Skeletal muscle cell (primary cell): ENCODE measurements around the gene UCKL1.
"Not testable (repeated sequence)": the region's sequence is repeated elsewhere in the genome, so short reads cannot be mapped to it uniquely, and the experiment has no call there.

ENCODE experiments used
- DNase-seq: peaks from one replicate; pipeline ENCODE4 v3.0.0-alpha.2; 2010; ENCODE audit warnings: low read depth
- H3K4me3 ChIP-seq: 2 replicates; pipeline ENCODE4 v1.5.1; 2011; ENCODE audit warnings: low read depth, mild to moderate bottlenecking, control low read depth, low read length, moderate library complexity

The UCKL1 gene

DNA sequence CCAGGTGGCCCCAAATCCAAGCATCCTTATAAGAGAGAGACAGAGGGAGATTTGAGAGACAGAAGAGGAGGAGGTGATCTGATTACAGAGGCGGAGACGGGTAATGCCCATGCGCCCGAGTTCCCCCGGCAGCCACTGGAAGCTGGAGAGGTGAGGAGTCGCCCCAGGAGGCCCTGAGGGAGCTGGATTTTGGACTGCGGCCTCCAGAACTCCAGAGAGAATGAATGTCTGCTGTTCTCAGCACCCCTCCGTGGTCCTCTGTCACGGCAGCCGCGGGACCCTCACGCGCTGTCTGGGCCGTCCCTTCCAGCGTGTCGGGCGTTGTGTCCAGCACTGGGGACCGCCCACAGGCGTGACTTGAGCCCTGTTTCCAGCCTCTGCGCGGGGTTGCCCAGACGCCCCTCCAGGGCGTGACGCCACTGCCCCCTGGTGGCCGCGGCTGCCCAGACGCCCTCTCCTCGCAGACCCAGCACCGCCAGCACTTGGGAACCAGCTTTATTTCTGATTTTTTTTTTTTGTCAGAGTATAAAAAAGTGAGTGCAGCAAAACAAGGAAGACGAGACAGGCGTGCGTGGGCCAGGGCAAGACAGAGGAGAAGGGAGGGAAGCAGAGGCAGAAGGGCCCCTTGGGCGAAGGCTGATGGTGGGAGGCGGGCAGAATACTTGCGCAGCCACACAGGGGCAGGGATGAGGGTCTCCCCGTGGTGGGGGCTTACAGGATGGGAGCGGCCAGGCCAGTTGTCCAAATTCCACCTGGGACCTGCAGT lies 17.6 kb upstream of the UCKL1 start:
- H3K4me3 ChIP-seq: peak overlapping the region; percentile 53
- no peak for DNase-seq

DNA sequence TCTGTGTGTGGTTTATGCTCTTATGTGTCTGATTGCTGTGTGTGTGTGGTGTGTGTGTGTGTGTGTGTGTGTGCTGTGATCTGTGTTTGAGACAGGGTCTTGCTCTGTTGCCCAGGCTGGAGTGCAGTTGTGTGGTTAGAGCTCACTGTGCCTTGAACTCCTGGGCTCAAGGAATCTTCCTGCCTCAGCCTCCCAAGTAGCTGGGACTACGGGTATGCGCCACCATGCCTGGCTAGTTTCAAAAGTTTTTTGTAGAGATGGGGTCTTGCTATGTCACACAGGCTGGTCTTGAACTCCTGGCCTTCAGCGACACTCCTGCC lies 16.9 kb upstream of the UCKL1 start:
- no peak overlapping the region for H3K4me3 ChIP-seq
- DNase-seq: no peak

DNA sequence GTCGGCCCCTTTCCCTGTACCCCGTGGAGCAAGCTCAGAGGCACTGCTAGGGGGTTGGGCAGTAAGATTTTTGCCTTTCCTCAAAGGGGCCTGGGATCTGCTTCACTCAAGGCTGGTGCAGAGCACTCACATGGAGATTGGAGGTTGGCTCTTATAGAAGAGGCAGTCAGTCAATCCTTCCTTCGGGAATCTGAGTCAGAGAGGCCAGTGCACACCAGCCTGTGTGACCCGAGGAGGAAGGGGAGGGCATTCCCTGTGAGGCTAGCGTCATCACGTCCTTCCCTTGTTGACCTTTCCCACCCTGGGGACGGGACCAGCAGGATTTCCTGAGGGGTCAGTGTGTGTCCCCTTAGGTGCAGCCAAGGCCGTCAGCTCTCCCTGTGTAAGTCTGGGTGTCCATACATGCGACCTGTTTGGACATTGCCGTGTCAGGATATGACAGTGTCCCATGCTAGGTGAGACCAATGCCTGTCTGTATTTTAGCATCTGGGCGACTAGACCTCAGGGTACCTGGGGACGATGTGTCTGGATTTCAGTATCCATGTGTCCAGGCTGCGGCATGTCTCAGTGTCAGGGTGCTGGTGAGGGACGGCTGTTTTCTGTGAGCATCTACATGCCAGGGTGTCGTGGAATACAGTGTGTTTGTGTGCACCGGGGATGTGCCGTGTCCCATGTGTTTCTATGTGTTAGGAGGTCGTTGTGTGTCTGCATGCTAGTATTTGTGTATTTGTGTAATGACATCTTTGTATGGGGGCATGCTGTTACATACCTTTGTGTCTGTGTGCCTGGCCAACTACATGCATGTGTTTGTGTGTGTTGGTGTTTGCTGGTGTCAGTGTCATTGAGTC lies 16.3 kb upstream of the UCKL1 start:
- DNase-seq: no peak

DNA sequence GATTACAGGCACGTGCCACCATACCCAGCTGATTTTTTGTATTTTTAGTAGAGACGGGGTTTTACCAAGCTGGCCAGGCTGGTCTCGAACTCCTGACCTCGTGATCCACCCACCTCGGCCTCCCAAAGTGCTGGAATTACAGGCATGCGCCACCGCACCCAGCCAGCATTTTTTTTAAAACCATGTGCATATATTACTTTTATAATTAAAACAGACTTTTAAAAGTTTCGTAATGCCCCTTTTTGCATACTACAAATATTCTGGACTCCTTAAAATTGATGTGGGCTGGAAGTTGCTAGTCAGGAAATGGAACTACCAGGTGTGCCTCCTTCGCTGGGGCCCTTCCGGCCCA lies 15.7 kb upstream of the UCKL1 start:
- not testable (repeated sequence) for H3K4me3 ChIP-seq, DNase-seq

More for the DNA sequence above, 16.3 kb upstream of the UCKL1 start:
- H3K4me3 ChIP-seq: no peak overlapping the region

DNA sequence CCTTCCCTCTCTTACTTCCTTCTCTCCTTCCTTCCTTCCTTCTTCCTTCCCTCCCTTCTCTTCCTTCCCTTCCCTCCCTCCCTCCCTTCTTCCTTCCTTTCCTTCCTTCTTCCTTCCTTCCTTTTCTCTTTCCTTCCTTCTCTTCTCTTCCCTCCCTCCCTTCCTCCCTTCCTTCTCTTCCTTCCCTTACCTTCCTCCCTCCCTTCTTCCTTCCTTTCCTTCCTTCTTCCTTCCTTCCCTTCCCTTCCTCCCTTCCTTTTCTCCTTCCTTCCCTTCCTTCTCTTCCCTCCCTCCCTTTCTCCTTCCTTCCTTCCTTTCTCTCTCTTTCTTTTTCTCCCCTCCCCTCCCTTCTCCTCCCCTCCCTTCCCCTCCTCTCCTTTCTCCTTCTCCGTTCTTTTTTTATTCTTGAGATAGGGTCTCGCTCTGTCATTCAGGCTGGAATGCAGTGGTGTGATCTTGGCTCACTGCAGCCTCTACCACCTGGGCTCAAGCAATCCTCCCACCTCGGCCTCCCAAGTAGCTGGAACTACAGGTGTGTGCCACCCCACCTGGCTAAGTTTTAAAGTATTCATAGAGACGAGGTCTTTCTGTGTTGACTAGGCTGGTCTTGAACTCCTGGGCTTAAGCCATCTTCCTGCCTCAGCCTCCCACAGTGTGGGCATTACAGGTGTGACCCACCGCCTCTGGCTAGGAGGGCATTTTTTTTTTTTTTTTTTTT lies 14.7 kb upstream of the UCKL1 start:
- DNase-seq: no peak
- no peak overlapping the region for H3K4me3 ChIP-seq

DNA sequence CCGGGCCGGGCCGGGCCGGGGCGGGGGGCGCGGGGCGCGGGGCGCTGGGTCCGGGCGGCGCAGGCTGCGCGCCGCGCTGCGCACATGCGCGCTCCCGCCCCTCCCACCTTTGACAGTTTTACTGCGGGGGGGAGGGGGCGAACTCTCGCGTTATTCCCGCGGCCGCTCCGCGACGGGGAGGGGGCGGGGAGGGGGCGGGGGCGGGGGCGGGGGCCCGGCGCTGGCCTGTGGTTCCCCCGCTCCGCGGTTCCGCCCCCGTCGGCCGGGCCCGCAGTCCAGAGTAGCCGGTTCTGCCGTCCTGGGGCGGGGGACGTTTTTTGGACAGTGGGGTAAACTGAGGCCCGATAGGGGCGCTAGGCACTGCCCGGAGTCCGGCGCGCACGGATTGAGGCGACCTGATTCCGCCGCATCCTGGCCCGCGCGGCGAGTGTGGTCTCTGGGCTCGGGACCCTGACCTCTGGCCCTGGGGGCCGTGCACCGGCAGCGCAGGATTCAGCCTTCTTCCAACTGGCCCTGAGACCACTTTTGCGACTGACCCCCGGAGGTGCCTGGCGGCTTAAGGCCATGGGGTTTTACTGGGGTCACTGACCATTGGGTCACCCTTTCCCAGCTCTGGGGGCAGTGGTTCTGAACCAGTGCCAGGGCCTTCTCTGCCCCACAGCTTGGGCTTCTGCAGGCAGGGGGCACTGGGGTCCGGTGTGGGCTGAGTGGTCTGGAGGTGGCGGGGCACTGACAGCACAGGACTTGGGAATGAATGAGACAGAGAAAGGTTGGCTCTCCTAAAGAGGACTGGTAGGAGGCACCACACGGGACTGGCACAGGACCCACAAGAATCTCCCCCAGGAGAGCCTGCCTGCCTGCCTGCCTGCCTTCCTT lies 13.9 kb upstream of the UCKL1 start, which contains the start of gene ZNF512B:
ZNF512B (minus strand) TSS at position 93 of the 876 bp plus-strand sequence. CDS start 1,980 bp downstream, outside the sequence.
- DNase-seq: no peak
- H3K4me3 ChIP-seq: peak within 1 kb of the TSS; percentile 68

DNA sequence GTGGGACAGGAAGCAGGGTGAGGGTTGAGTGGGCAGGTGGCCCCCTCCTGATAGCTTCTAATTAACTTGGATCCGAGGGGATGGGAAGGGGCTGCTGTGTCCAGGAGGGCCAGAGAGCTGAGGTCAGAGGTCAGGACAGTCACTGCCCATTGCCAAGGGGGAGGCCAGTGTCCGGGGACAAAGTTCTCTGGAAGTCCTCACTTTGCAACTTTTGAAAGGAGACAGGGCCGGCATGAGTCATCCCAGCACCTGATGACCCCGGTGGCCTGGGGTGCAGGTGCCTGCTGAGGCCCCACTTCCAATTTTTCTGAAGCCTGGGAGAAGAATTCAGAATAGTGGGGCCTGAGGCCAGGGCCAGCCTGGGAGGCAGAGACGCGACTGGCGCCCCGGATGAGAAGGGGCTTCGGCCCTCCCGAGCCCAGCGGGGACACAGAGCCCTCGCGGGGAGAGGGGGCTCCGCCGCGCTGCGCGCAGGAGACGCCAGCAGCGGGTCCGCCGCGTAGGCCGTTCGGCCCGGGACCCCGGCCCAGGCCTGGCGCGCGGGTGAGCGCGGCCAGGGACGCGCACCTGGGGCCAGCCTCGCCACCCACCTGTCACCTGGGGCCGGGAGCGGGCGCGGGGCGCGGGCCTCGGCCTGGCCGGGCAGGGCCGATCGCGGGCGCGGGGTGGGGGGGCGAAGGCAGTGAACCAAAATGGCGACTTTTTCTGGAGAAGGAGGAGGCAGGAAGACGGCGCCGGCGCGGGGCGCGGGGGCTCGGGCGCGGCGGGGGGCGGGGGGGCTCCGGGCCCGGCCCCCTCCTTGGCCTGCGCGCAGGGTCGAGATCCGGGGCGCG lies 12.9 kb upstream of the UCKL1 start:
- DNase-seq: no peak
- peak overlapping the region; percentile 68 for H3K4me3 ChIP-seq

DNA sequence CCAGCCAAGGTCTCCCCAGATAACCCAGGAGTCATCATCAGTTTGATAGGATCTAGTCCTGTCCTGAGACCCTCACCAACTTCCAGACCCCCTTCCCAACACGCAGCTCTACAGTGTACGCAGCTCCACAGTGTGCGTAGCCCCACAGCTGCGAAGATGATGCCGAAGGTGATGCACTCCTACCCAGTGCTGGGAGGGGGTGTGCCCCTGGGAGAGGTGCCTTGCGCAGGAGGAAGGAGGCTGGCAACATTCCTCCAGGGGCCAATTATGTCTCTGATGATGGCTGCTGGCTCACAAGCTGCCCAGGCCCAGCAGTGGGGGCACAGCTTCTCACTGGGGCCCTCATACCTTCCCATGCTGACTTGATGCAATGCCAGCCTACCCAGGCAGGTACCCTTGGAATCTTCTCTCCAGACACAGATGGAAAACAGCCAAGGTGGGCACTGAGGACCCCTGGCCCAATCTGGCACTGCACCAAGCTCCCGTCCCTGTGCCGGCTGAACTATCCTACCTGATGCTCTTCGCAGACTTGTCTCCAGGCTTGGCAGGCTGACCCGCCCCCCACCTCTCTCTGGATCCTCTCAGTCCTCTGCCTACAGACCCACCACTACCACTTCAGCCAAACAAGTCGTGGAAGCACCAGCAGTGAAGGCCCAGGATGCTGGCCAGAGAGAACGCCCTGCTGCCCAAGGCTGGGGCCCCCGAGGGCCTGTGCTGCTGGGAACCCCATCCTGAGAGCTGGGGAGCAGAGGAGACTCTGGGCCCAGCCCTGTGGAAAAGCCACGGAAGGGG lies 12.1 kb upstream of the UCKL1 start:
- H3K4me3 ChIP-seq: peak overlapping the region; percentile 68
- DNase-seq: no peak

DNA sequence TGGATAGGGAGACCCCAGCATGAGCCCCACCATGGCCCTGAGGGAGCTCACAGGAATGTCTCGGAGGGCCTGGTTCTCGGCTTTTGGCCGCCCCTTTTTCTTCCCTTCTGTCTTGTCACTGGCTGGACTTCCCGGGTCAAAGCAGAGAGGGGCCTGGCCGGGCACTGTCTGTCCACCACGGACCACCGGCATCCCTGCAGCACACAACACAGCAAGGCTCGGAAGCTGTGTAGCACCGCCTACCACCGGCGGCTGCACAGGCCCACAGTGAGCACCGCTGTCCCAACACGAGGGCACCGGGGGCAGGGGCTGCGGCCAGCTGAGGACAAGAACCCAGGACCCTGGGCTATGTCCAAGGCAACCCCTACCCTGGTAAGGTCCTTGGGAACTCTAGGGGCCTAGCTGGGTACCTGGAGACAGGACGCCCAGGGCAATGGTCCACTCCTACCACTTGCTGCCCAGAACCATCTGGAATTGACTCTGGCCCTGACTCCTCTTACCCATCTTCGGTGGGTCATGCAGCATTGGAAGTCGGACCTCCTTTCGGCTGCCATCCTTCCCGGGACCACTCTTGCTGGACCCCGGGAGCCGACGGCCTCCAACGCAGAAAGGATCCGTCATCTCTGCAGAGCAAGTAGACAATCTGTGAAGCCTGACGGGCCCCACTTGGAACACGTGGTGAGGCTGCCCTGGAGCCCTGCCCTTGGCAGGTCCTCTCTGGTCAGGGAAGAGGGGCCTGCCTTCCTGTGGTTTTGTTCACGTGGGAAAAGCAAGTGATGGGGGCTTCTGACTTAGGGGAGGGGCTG lies 11.3 kb upstream of the UCKL1 start:
- no peak for DNase-seq
- no peak overlapping the region for H3K4me3 ChIP-seq

DNA sequence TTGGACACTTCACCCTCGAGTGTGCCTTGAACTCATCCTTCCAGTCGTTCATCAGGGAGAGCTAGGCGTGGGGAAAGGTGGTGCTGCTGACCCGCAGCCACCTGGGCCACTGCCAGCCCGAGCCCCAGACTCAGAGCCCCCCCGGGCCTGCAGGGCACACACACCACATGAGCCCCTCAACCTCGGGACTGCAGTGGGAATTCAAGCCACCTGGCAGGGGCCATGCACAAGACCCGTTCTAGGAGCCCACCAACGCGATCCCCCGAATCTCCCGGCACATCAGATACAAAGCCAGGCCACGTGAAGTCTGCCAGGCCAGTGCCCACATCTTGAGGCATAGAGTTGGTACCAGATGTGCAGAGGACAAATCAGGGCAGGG lies 10.7 kb upstream of the UCKL1 start:
- no peak overlapping the region for H3K4me3 ChIP-seq
- DNase-seq: no peak

DNA sequence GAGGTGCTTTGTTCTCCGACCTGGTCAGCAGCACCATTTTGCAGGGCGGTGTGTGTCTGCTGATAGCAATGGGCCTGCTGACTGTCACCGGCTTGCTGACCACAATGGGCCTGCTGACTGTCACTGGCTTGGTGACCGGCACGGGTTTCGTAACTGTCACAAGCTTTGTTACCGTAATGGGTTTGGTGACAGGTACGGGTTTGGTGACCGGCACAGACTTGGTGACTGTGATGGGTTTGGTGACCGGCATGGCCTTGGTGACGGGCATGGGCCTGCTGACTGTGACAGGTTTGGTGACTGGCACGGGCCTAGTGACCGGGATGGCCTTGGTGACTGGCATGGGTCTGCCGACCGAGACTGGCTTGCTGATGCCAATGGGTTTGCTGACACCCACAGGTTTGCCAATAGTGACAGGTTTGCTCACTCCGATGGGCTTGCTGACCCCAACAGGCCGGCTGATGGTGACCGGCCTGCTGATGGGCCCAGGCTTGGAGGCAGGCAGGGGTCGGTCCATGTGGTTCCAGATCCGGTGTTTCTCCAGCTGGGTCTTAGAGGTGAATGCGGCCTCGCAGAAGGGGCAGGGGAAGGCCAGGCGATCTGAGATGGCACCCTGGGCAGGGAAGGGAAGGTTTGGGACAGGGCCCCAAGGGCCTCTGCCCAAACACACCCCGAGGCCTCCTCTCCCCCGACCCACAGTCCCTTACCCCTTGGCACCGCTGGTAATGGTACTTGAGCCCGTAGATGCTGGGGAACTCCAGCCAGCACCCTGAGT lies 10.1 kb upstream of the UCKL1 start:
- H3K4me3 ChIP-seq: no peak overlapping the region
- no peak for DNase-seq

DNA sequence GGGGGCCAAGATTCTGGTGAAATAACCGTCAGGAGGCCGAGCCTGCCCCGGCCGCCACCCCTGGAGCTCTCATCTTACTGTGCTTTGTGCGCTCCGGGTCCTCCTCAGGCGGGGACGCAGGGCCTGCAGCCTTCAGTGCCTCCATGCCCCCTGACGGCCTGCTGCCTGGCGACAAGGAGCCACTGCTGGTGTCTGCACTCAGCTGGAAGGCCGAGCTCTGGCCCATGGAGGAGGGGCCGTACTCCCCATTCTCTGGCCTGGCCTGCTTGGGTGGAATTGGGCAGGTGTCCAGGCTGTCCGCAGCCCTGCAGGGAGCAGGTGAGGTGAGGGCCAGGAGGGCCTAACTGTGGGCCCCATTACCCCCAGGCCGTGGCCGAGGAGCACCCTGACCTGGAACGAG lies 8.2 kb upstream of the UCKL1 start:
- no peak for DNase-seq
- no peak overlapping the region for H3K4me3 ChIP-seq

DNA sequence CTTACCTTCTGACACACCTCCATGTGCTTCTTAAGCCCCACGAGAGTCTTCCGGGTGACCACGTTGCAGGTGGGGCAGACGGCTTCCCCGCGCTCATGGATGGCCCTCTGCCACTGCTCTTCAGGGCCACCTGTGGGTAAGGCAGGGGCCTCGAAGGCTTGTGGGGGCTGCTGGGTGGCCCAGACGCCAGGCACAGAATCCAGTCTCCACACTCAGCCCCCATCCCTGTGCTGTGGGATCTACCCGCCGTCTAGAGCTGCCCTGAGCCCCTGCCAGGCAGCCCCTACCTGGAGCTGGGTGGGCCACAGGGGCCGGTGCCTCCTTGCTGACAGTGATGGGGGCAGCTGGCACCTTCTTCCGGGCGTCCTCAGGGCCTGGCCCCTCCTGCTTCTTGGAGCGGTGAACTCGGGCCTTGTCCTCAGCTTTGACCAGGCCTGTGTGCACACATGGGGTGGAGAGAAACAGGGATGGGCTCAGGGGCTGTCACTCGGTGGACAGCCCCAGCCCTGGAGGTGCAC lies 7.6 kb upstream of the UCKL1 start:
- no peak overlapping the region for H3K4me3 ChIP-seq
- DNase-seq: no peak

DNA sequence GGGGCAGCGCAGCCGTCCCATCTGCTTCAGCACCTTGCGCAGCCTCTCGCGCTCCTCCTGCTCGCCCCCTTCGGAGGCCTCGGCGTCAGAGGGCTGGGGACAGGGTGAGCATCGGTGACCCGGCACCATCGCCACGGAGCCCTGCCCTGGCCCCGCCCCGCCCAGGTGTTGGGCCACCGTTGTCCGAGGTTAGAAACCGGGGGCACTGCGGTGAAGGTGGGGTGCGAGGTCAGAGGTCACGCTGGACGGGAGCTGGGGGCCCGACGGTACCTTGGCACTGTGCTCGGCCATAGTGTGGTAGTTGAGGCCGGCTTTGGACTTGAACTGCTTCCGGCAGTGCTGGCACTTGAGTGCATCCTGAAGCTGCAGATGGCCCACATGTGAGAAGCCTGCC lies 7.1 kb upstream of the UCKL1 start:
- no peak overlapping the region for H3K4me3 ChIP-seq
- no peak for DNase-seq

DNA sequence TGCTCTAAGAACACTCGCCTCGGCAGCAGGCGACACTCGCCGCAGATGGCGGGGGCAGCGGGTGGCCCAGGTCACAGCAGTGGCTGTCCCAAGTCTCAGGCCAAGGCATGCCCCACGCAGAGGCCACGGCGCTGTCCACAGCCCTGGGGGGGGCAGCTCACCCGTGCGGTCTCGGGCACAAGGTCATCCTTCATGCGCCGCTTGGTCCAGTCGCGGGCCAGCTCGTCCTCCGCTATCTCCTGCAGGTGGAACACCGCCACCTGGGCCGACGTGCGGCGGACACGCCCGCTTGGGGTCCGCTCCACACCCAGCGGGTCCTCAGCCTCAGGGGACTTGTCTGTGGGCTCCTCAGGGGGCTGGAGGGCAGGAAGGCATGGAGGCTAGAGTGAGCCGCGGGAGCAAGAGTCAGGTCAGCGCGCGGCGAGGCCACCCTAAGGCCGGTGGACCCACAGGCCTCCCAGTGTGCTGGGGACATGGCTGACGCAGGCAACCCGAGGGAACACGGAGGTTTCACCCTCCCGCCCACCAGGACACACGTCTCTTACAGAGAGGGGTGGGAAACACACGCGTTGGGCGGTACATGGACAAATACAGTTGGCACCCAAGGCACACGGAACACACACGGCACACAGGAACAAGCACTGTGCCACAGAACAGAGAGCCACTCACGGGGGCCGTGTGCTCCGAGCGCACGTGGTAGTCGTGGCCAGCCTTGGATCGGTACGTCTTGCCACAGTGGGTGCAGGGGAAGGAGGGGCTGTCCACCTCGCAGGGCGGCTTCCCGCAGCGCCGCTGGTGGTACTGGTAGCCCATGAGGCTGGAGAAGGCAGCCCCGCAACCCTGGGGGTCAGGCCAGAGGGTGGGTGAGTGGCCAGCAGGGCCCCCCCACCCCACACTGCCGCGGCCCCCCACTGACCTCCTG lies 6.5 kb upstream of the UCKL1 start:
- DNase-seq: no peak

More for the DNA sequence above, 6.5 kb upstream of the UCKL1 start:
- no peak overlapping the region for H3K4me3 ChIP-seq
